ENCODE measurements around the gene ESRRA. TPM values are rescaled to one million over a fixed set of nuclear protein-coding genes. Genes with fewer than 3 reads are reported as not detected.

ESRRA gene
- total and polyA plus RNA-seq, 10 of the 15 experiments (the other 5 are each of a cell fraction or from before 2014, with no cell fraction given): 0.32 to 48.9 (median 12.6) TPM

- no peaks in the 10 kb centered on the region for H3K79me2 ChIP-seq (ENCODE audit: control insufficient read depth, insufficient read depth, low read length)
- ChIA-PET SMC1A (ENCODE audit: uncharacterized antibody, unreplicated experiment) (interaction anchor here (1.1 kb wide), 1 partner anchor 8 kb away, joined by 3 read pairs; no protein-coding TSS in a partner anchor), POLR2A (interaction anchor here (1.0 kb wide), 1 partner anchor 11 kb away, joined by 3 read pairs; no protein-coding TSS in a partner anchor), CTCF (interaction anchor here (1.5 to 1.8 kb wide), 2 partner anchors 13 to 31 kb away, joined by 4 to 9 read pairs; partner anchors contain the start of genes PRDX5 and TRMT112), RAD21 (ENCODE audit: unreplicated experiment) (interaction anchor here (1.1 kb wide), 1 partner anchor 31 kb away, joined by 3 read pairs; the partner anchor contains the start of gene PRDX5)
- no peak overlapping the region for H3K27ac ChIP-seq (ENCODE audit: control insufficient read depth, insufficient read depth)
- H2AFZ ChIP-seq (ENCODE audit: control insufficient read depth, low read depth, low read length): no peak overlapping the region
- 84% methylated on average over 7 of the region's 7 CpGs for whole genome bisulfite sequencing (ENCODE audit: insufficient coverage, insufficient replicate concordance, low lambda C conversion rate, missing lambda C conversion rate)
- no peaks in the 10 kb centered on the region for H4K20me1 ChIP-seq (ENCODE audit: control insufficient read depth, insufficient read depth)
- H3K9me3 ChIP-seq (replicated peaks; ENCODE audit: control insufficient read depth, insufficient read depth, low read length): no peaks in the 10 kb centered on the region
- H3K4me3 ChIP-seq: no peak overlapping the region
- ATAC-seq (no peak), FAIRE-seq (no peak), DNase-seq (ENCODE audit: low read depth, low spot score) (no peak)
- no TSS peak for BruUV-seq (replicated peaks)
- intact Hi-C loops (cut with micrococcal nuclease; ENCODE audit: unreplicated experiment): no loop called here
- no peaks in the 10 kb centered on the region for H3K4me1 ChIP-seq (ENCODE audit: control insufficient read depth, insufficient read depth, low read length)
- H3K36me3 ChIP-seq (ENCODE audit: control insufficient read depth in 2 of 2, insufficient read depth in 2 of 2, low read length in 1 of 2): peaks cover 0 to 9% of the 10 kb centered on the region in 2 experiments; a peak in 3 of 4 replicates
- no peak overlapping the region for H3K9ac ChIP-seq (ENCODE audit: control insufficient read depth, insufficient read depth, low read length)
- in situ Hi-C loops (cut with MboI): no loop called here
- TF ChIP-seq CHD4 (IDR thresholded peaks at IDR 0.05) (no peak), ZNF592 (IDR thresholded peaks at IDR 0.05) (no peak), SMC3 (IDR thresholded peaks at IDR 0.05; ENCODE audit: borderline replicate concordance, low read length) (no peak), MAX (IDR thresholded peaks at IDR 0.05; ENCODE audit: low read depth, low read length) (no peak), FOXK2 (IDR thresholded peaks at IDR 0.05) (no peak), YBX1 (IDR thresholded peaks at IDR 0.05) (no peak), RBBP5 (conservative IDR thresholded peaks at IDR 0.05) (no peak), ZNF207 (IDR thresholded peaks at IDR 0.05; ENCODE audit: borderline replicate concordance) (no peak), POU2F2 (IDR thresholded peaks at IDR 0.05; ENCODE audit: borderline replicate concordance, low read depth, low read length) (no peak), E4F1 (IDR thresholded peaks at IDR 0.05; ENCODE audit: borderline replicate concordance, partially characterized antibody) (no peak), PAX8 (IDR thresholded peaks at IDR 0.05) (no peak), HDAC2 (IDR thresholded peaks at IDR 0.05) (no peak), BMI1 (IDR thresholded peaks at IDR 0.05; ENCODE audit: borderline replicate concordance) (no peak), ZNF217 (IDR thresholded peaks at IDR 0.05) (no peak)
- H3K27me3 ChIP-seq (replicated peaks in 1 of 2; ENCODE audit: control insufficient read depth in 2 of 2, insufficient read depth in 2 of 2, low read length in 1 of 2): no peaks in the 10 kb centered on the region
- no peak overlapping the region for H3K4me2 ChIP-seq (ENCODE audit: control insufficient read depth, insufficient read depth)
Measured at GRCh38 chr11:64349025-64349387, 43.7 kb downstream of the ESRRA start.
